Upper lobe of right lung (tissue), 1 donor: ENCODE results near the gene SUMF2. TPM values are rescaled to one million over a fixed set of nuclear protein-coding genes. Genes with fewer than 3 reads are reported as not detected.
A peak's percentile ranks its signal among the peaks of the same experiment; 100 is the strongest.

Experiments used
- ATAC-seq: fragments of 200-7000 bp; cut with Tn5 transposase; one replicate; pipeline ENCODE4 v1.9.1; 2020; ENCODE audit warnings: mild to moderate bottlenecking, moderate library complexity
- DNase-seq: peaks from one replicate; pipeline ENCODE4 v3.0.0-alpha.2; 2020
- H3K27ac ChIP-seq: fragments of 200-600 bp; one replicate; pipeline ENCODE4 v1.8.0; 2022
- H3K27me3 ChIP-seq: fragments of 200-600 bp; one replicate; pipeline ENCODE4 v1.8.0; 2022; ENCODE audit warnings: mild to moderate bottlenecking
- H3K36me3 ChIP-seq: fragments of 200-600 bp; one replicate; pipeline ENCODE4 v1.8.0; 2022
- H3K4me1 ChIP-seq: fragments of 200-600 bp; one replicate; pipeline ENCODE4 v1.8.0; 2022
- H3K4me3 ChIP-seq: fragments of 200-600 bp; one replicate; pipeline ENCODE4 v1.8.0; 2022; ENCODE audit warnings: mild to moderate bottlenecking
- H3K9me3 ChIP-seq: fragments of 200-600 bp; one replicate; pipeline ENCODE4 v1.8.0; 2022
- intact Hi-C: fragments of 100-400 bp; cut with DNase I; formaldehyde crosslinking; loops from one replicate; pipeline ENCODE4 v1.11.0; 2022
- total RNA-seq: library from RNA; stranded (reverse); fragmentation: NEBNext Ultra II Directional; extraction: Animal tissue kit (Norgen Biotek cat#: 25700); gene quantifications from one replicate; pipeline ENCODE4 v1.2.1, GENCODE V29; 2021
- TF ChIP-seq, protein P1 (sequence below): fragments of 200-600 bp; IDR thresholded peaks from one replicate; pipeline ENCODE4 v1.8.0; 2022; ENCODE audit warnings: antibody characterized with exemption
- donor health status: DM: no; HTN: yes; CAD: no; lungs with severe emphysema.

The SUMF2 gene
- total RNA-seq, 1 donor from 2014 or later: 167 TPM

DNA sequence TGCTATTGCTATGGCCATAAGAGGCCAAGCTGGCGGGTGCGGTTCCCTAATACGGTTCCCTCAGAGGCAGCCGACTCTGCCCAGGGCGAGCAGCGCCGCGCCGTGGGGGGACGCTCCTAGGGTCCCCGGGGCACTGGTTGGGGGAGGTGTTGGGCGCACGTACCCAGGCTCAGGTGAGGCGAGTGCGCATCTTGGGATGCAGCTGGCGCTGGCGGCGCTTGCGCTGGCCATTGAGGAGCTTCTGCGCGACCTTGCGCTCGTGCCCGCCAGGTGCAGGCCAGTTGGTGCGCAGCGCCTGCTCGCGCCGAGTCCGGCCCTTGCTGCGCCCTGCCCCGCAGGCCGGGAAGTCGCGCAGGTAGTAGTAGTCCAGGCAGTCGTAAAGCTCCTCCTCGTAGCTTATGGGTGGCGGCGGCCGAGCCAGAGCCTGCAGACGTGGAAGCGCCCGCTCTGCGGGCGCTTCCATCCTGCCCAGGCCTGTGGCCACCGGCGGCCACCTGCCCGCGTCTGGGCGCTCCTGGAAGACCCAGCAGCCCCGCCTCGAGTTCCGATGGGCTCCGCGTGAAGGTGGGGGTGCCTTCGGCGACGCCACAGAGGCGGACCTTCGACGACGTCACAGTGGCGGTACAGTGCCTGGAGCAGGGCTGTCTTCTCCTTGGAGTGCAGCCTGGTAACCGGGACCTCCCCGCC is 51.9 kb downstream of the SUMF2 start, which contains the start of gene NUPR2:
Gene NUPR2 (minus strand): TSS at position 566 of the 687 bp plus-strand sequence. CDS start 103 bp downstream, at position 463.
- no peak within 1 kb of the TSS for H3K27ac ChIP-seq
- TF ChIP-seq, protein P1, sequence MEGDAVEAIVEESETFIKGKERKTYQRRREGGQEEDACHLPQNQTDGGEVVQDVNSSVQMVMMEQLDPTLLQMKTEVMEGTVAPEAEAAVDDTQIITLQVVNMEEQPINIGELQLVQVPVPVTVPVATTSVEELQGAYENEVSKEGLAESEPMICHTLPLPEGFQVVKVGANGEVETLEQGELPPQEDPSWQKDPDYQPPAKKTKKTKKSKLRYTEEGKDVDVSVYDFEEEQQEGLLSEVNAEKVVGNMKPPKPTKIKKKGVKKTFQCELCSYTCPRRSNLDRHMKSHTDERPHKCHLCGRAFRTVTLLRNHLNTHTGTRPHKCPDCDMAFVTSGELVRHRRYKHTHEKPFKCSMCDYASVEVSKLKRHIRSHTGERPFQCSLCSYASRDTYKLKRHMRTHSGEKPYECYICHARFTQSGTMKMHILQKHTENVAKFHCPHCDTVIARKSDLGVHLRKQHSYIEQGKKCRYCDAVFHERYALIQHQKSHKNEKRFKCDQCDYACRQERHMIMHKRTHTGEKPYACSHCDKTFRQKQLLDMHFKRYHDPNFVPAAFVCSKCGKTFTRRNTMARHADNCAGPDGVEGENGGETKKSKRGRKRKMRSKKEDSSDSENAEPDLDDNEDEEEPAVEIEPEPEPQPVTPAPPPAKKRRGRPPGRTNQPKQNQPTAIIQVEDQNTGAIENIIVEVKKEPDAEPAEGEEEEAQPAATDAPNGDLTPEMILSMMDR: no peak

GRCh38 chr7:56121440-56121839 is 57.4 kb downstream of the SUMF2 start:
- Histone ChIP-seq H3K27me3 (peaks cover 11% of the 10 kb centered on the region), H3K9me3 (no peaks in the 10 kb centered on the region), H3K27ac (no peak overlapping the region), H3K4me1 (no peaks in the 10 kb centered on the region), H3K4me3 (no peak overlapping the region), H3K36me3 (no peaks in the 10 kb centered on the region)
- DNase-seq (no peak), ATAC-seq (no peak)
- TF ChIP-seq, protein P1: no peak
- intact Hi-C loops: no loop called here

More for the DNA sequence above, 51.9 kb downstream of the SUMF2 start, which contains the start of gene NUPR2:
- ATAC-seq: peak; percentile 70
- H3K27me3 ChIP-seq: peaks cover 19% of the 10 kb centered on the region
- peak within 1 kb of the TSS; percentile 5 for H3K4me3 ChIP-seq
- no peaks in the 10 kb centered on the region for H3K9me3 ChIP-seq
- H3K4me1 ChIP-seq: no peaks in the 10 kb centered on the region
- no peak for DNase-seq
- intact Hi-C loops: no loop called here
- H3K36me3 ChIP-seq: no peaks in the 10 kb centered on the region

GRCh38 chr7:56124981-56125380 is 60.9 kb downstream of the SUMF2 start:
- Histone ChIP-seq H3K4me1 (no peaks in the 10 kb centered on the region), H3K9me3 (no peaks in the 10 kb centered on the region), H3K4me3 (no peak overlapping the region), H3K27me3 (no peaks in the 10 kb centered on the region), H3K36me3 (no peaks in the 10 kb centered on the region), H3K27ac (no peak overlapping the region)
- TF ChIP-seq, protein P1: no peak
- ATAC-seq (no peak), DNase-seq (no peak)
- intact Hi-C loops: no loop called here

GRCh38 chr7:56125831-56126230 is 61.7 kb downstream of the SUMF2 start:
- Histone ChIP-seq H3K27ac (no peak overlapping the region), H3K4me3 (no peak overlapping the region), H3K9me3 (no peaks in the 10 kb centered on the region), H3K36me3 (no peaks in the 10 kb centered on the region), H3K27me3 (no peaks in the 10 kb centered on the region), H3K4me1 (no peaks in the 10 kb centered on the region)
- ATAC-seq (no peak), DNase-seq (no peak)
- intact Hi-C loops: no loop called here
- TF ChIP-seq, protein P1: no peak

GRCh38 chr7:56127241-56127975 is 63.3 kb downstream of the SUMF2 start:
- Histone ChIP-seq H3K9me3 (no peaks in the 10 kb centered on the region), H3K36me3 (no peaks in the 10 kb centered on the region), H3K4me1 (no peaks in the 10 kb centered on the region), H3K4me3 (no peak overlapping the region), H3K27me3 (no peaks in the 10 kb centered on the region), H3K27ac (no peak overlapping the region)
- intact Hi-C loops: no loop called here
- DNase-seq: no peak
- TF ChIP-seq, protein P1: no peak
- ATAC-seq: no peak

Other genes starting within 250 kb of the SUMF2 start
- gene SEPTIN14, start 201.5 kb upstream of the SUMF2 start, total RNA-seq: not detected
- gene ZNF713, start 176.8 kb upstream of the SUMF2 start, total RNA-seq: 3.9 TPM
- 12.6 TPM for gene MRPS17, start 112.4 kb upstream of the SUMF2 start, total RNA-seq
- 47.7 TPM for gene NIPSNAP2, start 99.7 kb upstream of the SUMF2 start, total RNA-seq
- 10.1 TPM for gene PSPH, start 12.8 kb upstream of the SUMF2 start, total RNA-seq
- 76.2 TPM for gene CCT6A, start 12.5 kb upstream of the SUMF2 start, total RNA-seq
- 0.72 TPM for gene PHKG1, start 28.7 kb downstream of the SUMF2 start, total RNA-seq
- 200 TPM for gene CHCHD2, start 42.2 kb downstream of the SUMF2 start, total RNA-seq
- 0.98 TPM for gene NUPR2, start 52.1 kb downstream of the SUMF2 start, total RNA-seq